Activated CD4-positive, alpha-beta T cell treated with anti-CD3 and anti-CD28 coated beads for 24 hours (primary cell): Measurements from ENCODE around the gene GOLGA1.
"Not testable (repeated sequence)": the region's sequence is repeated elsewhere in the genome, so short reads cannot be mapped to it uniquely, and the experiment has no call there.

Experiments
- DNase-seq, 2 donors: peaks; one replicate each; pipeline ENCODE4 v3.0.0-alpha.2; 2020; ENCODE audit warnings: low read depth in 2 of 2

The GOLGA1 gene

DNA sequence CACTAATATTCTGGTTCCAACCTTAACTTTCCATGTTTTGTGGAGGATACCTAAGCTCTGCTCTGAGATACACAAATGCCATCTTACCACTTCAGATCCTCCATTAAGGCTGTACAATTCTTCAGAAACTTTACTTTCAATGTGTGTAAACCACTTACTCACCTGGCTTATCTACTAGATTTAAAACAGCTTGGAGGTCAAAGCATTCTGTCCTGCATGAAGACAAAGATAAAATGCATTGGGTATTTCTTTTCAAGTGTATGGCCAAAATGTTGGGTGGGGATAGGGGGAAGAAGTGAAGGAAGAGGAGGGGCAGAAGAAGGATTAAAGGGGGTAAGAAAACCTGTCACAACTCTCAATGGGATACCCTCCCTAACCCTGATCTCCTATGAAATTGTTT is 939 bp downstream of the GOLGA1 start:
- DNase-seq: no peak

DNA sequence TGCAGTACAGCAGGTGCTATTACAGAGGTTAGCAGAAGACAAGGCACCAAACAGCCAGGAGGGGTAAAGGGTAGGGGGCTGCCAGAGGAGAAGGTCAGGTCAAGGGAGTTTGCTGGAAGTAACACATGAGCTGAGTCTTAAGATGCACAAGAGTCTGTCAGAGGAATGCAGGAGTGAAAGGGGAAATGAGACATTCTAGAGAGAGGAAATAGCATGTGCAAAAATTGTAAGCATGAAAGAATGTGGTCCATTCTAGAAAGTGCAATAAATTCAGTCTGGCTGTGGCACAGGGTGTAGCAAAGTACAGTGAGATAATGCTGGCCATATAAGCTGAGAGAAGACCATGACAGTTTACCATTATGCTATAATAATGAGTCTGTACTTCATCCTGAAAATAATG is 6.6 kb downstream of the GOLGA1 start:
- no peak for DNase-seq

DNA sequence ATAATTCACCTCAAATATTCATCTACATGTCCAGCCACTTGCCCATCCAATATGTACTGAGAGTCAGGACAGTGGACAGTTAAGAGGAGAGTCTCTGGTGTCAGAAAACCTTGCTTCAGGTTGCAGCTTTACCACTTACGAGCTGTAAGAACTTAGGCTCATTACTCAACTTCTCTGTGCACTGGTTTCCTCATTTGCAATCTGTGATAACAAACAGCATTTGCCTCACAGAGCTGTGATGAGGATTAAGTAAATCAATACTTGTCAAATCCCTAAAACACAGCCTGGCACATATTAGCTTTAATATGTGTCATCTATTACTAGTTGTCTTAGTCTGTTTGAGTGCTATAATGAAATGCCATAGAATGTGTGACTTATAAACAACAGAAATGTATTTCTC is 8.6 kb downstream of the GOLGA1 start:
- DNase-seq: no peak

DNA sequence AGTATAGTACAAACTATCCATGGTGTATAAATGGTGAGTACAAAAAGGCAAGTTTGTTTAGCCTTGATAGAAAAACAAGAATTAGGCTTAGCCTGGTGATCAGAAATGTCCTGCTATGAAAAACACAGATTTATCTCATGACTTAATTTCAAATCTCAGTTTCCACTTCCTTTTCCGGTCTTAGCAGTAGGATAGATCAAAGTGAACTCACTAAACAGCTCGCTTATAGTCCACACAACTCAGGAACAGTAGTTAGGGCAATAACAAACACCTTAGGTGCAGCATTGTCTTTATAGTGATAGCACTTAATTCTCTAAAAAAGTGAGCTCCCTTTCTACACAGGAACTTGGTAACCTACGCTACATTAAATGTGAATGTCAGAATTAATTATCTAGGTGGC is 11.4 kb downstream of the GOLGA1 start:
- DNase-seq: no peak

DNA sequence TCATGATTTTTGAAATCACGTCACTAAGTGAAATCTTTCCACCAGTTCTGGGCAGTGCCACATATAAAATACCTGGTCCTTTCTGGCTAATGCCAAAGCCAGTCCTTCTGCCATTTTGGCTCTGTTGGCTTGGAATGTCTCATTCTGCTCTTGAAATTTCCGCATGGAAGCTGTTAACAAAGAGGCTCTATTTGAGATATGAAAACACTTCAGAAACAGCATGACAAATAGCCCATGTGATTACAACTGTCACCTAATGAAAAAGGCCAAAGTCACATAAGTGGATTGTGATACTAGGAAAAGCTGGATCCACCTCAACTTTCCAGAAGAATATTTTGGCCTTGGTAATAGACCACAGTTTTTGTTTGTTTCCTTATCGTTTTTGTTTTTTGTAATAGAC is 12.8 kb downstream of the GOLGA1 start:
- no peak for DNase-seq

DNA sequence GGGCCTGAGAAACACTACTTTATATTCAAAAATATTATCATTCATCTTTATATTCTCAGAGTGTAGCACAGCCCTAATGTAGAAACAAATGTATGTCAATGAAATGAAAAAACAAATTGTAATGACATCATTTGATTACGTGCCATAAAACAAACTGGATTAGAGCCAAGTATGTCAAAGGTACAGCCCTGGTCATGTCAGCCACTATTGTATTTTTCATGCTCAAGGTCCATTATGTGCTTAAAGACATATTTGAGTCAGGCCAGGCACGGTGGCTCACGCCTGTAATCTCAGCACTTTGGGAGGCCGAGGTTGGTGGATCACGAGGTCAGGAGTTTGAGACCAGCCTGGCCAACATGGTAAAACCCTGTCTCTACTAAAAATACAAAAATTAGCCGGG is 20.5 kb downstream of the GOLGA1 start:
- not testable (repeated sequence) for DNase-seq

DNA sequence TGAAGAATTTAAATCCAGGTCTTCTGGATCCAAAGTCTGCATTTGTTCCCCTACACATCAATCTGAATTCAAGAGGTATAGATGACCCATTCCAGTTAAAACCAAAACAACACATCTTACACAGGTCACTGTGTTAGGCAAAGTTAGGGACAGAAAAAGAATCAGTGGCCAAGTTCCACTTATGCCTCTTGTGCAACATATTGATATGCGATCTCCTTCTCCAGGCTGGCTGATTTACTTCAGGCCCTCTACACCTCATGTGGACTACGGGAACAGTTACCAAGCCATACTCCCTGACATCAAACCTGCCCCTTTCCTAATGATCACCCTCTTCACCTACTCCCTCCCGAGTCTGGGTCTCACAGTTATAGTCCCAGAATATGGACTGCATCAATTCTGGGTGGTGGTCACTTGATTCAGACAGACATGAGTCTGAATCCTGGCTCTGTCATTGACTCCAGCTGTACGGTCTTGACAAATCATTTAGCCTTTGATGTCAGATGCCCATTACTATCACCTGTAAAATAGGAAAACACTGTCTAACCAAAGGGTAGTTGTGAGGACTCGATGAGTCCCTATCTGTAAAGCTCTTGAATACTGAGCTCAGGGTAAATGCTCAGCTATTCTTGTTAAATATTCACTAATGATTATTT is 26.0 kb downstream of the GOLGA1 start:
- DNase-seq: no peak

DNA sequence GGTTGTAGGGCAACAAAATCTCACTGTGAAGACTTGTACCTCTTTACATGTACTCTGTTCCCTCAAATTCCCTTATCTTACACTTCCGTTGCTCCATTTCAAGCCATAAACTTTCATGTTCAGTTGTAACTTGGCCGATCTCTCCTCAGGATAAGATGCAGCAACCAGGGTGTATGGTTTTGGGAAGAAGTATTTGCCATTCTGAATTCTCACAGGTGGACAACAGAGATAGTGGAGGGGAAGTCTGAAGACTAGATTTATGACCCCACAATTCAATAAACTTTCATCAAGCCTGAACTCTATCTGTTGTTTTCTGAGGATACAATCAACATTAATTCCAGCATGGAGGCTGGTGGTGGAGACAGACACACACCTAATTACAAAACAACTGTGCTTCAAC is 27.5 kb downstream of the GOLGA1 start:
- DNase-seq: no peak

DNA sequence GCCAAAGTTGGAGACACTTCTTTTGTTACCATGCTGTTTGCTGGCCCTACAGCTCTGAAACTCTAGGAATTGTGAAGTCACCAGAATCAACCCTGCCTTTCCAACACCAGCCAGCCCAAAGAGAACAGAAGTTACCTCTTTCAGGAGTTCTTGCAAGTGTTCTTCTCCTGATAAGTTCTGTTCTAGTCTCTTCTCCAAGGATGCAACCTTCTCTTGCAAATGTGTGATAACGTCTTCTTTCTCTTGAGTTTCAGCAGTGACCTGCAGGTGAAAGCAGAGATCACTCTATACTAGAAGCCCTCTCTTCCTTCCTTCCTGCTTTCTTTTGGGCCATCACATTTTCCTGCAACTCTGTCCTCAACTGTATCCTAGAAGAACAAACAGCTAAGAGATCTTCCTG is 29.1 kb downstream of the GOLGA1 start:
- DNase-seq: no peak

DNA sequence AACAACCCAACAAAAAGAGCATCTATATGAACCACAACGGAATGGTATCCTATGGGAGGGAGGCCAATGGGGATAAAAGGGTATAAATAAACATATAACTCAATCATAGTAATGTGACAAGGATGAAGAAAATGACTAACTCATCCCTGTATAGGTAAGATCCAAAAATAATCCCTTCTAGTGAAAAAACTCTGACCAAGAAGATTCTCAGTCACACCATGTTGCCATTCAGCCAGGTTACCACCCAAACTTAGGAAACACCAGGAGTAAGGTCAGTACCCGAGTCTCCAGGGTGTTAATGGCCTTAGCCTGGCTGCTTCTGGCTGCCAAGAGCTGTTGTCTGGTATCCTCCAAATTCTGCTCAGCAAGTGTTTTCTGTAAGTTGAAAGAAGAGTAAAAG is 32.8 kb downstream of the GOLGA1 start:
- DNase-seq: no peak

DNA sequence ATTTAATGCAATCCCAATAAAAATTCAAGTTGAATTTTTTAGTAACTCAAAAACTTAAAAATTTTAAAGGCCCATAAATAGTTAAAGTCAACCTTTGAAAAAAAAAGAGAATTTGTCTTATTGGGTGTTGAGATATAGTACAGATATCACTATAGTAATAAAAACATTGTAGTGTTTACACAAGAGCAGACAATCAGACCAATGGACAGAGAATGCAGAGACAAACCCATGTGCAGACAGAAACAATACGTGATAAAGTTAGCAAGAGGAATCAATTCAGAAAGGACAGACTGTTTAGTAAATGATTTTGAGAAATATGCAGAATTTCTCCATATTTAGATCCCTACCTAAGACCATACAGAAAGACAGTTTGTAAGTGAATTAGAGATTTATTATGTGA is 33.9 kb downstream of the GOLGA1 start:
- no peak for DNase-seq

DNA sequence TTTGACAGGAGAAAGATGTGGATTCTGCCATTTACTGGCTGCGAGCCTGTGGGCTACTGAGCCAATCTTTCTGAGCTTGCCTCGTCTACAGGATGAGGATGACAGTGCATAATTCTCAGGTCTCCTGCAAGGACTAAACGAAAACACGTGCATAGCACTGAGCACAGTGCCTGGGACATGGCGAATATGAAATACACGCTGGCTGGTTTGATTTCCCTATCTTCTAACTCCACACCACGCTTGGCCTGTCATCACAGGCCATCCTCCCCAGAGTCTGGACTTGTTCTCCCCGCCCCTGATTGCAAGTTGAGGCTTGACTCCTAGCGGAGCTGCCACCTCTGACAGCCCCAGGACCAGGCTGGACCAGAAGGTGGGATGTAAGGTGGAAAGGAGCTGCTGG is 41.0 kb downstream of the GOLGA1 start:
- DNase-seq: no peak

DNA sequence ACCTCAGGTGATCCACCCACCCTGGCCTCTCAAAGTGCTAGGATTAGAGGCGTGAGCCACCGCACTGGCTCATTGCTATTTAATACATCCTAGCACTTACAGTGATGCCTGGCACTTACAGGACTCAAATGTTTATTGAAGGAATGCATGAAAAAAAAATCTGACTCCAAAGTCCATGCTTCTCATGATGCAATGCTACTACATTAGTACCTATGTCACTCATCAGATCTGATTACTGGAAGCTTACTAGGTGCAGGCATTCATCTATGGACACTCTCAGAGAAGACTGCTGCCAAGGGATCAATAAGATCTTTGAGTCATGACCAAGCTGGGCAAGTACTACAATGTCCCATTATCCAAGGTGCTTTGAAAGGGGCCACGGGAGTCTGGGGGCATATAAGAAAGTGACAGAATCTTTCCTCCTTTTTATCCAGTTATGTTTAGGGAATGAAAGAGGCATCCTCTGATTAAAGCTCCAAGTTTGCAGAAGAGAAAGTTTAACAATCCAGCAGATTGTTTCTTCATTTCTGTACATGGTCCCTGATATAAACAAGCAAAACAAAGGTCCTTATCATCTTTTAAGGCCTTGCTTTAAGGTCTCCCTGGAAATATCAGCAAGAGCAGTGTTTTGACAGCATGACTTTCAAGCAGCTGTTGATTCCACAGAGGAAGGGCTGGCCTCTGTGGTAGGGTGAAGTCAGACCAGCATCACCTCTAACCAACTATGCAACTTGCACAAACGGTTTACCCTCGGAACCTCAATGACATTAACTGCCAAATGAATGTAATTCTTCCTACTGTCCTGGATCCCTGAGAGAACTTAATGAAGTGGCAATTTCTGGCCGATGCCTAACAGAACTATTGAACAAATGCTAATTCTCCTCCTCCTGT is 43.1 kb downstream of the GOLGA1 start:
- DNase-seq: no peak

DNA sequence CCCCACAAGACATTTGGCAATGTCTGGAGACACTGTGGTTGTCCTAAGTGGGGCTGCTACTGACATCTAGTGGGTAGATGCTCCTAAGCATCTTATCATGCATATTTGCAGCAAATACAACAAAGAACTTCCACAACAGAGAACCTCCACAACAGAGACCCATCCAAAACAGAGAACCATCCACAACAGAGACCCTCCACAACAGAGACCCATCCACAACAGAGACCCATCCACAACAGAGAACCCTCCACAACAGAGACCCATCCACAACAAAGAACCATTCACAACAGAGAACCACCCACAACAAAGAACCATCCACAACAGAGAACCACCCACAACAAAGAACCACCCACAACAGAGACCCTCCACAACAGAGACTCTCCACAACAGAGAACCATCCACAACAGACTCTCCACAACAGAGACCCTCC is 46.1 kb downstream of the GOLGA1 start:
- no peak for DNase-seq

DNA sequence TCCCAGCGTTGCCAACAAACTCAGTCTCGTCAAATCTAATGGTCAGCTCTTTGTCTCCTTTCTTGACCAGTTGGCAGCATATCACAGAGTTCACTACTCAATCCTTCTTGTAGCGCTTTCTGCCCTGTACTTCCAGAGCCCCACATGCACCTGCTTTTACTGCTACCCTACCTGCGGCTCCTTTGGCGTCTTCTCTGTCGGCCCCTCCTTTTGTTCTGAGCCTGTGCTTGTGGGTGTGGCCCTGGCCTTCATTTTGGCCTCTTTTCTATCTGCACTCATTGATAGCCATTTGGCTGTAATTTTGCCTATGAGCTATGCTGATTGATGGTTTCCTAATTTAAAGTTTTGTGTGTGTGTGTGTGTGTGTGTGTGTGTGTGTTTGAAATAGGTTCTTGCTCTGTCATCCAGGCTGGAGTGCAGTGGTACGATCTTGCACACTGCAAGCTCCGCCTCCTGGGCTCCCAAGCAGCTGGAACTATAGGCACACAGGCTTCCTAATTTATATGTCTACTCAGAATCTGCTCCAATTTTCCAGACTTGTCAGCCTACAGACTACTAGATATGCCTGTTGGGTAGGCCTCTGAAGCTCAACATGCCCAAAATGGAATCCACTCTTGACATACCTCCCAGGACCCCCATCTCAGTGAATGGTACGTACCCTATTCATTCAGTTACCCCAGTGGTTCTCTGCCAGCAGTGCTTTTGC is 46.7 kb downstream of the GOLGA1 start:
- no peak for DNase-seq

DNA sequence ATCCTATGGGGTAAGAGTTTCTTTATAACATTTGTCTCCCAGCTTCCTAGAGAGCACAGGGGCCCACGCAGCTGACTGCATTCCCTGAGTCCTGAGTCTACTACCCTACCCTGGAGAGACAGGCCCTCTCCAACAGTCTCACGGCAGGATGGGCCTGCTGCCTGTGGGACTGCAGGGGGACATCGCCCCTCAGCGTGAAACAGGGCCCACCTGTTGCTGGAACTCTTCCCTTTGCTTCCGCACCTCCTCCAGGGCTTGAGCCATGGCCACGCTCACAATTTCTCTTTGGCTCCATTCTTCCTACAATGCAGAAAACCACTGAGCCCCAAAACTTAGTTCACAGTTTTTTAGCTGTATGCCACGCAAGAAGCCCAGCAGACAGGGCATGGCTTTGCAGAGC is 50.7 kb downstream of the GOLGA1 start:
- no peak for DNase-seq

DNA sequence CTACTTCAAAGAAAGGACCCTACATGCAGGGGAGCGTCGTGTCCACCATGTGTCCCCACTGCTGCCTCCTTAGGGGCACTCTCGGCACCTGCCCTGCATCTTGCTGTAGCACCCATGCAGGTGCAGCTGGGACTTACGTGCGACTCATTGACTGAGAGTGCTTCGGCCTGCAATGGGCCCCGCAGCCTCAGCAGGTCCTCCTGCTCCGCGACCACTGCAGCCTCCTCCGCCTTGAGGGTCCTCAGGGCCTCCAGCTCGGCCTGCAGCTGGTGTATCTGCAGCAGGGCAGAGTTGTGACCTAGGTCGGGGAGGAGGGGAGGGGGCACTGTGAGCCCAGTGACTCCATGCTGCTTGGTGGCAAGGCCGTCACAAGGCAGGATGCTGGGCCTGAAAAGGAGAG is 51.9 kb downstream of the GOLGA1 start:
- DNase-seq: no peak

DNA sequence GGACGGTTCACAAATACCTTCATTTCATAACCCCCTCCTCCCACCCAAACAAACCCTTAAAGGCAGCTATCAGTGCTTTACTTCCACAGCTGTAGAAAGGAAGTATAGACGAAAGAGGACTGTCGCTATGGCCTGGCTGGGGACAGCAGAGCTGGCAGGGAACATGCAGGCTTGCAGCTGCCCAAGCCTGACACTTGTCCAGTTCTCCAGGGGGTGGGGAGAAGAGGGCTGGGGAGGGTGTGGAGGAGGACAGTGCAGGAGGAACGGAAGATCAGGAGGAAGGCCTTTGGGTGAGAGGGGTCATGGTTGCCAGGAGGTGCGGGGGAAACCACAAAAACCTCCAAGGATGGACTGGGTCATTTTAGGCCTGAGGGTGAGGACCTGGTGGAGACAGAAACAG is 53.1 kb downstream of the GOLGA1 start:
- DNase-seq: no peak

DNA sequence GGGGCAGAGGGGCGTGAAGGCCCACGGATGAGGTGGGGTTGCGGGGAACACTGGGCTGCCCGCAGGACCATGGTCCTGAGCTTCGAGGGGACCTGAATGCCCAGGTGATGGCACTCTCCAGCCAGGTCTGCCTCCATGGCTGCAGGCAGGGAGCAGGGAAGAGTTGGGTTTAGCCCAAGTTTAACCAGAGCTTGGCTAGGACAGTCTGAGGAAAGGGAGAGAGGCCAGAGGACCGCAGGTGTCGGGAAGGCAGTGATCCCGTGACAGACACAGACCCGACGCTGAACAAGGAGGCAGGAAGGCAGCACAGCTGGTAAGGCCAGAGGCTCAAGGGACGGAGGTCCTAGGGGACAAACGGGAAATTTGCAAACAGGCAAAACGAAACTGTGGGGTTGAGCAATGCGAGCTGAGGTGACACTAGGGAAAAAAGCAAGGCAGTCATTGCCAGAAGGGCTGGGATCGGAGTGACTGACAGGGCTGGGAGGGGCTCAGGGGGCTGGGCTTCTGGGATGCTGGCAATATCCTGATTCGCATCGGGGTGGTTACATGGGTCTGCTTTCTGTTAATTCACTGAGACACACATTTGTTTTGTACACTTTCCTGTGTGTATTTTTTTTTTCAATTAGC is 53.9 kb downstream of the GOLGA1 start:
- no peak for DNase-seq

DNA sequence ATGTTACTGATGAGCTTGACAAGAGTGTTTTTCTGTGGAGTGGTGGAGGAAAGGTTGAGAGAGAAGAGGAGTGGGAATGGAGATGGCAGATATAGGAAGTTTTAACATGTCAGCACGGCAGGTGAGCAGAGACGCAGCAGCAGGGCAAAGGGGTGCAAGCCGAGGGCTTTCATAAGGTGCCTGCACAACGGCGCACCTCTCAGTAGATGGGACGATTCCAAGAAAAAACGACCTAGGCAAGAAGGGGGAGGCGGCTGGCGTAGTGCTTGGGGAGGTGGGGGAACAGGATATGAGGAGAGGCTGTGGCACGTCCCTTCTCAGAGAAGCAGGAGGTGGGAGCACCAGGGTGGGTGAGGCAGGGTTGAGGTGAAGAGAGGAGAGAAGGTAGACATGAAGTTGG is 54.4 kb downstream of the GOLGA1 start:
- DNase-seq: no peak

DNA sequence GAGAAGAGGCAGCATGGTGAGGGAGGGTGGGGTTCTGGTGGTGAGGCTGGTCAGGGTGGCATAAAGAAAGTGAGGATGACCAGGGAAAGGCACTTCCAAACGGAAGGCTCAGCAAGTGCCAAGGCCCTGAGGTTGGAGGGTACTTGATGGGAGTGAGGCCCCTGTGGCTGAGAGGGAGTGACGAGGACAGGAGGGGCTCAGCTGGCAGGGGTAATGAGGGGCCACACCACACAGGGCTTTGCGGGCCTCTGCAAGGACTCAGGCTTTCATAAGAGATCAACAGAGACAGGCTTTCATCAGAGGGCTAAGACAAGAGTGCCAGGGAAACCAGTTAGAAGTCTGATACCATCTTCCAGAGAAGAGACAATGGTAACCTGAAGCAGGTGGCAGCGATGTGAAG is 55.3 kb downstream of the GOLGA1 start:
- no peak for DNase-seq

DNA sequence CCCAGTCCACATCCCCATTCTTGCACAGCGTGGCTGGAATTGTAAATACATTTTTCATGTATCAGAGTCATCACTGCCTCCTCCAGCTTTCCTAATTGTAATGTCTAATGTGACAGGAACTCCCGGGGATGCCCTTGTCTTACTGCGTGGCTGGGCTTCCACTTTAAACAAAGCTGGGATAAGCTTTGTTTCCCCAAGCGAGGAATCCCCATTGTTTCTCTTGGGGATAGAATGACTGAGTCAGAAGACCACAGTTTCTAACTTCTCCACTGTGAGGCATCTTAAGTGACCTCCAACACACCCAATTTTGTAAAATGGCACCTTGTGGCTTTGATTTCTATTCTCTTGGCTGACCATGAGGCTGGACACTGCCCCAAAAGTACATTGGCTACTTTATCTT is 56.5 kb downstream of the GOLGA1 start:
- DNase-seq: no peak
